ENCODE data around the gene KIR3DL1. TPM values are rescaled to one million over a fixed set of nuclear protein-coding genes. Genes with fewer than 3 reads are reported as not detected.
"Not testable (repeated sequence)": the region's sequence is repeated elsewhere in the genome, so short reads cannot be mapped to it uniquely, and the experiment has no call there.

KIR3DL1 gene
- total RNA-seq, 4 donors from 2014 or later, result 0.14 TPM; not detected in 3

DNA sequence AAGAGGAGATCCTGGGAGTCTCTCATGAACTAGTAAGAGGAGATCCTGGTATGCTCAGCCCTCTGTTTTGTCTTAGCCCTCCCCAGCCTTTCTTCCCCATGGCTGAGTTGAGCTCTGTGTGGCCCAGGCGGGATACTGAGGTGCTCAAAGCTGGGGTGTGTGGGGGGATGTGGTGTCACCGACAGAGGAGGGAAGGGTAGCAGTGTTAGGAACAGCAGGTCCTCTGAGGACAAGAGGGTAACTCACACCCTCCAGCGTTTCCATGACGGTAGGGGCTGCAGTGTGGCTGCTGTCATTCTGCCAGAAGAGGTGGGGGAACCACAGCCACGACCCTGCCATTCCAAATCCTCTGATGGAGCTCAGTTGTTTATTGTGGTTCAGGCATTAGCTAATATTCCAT lies 12.2 kb upstream of the KIR3DL1 start:
- Histone ChIP-seq H3K9me3 (no peaks in the 10 kb centered on the region), H3K27ac (no peak overlapping the region), H3K27me3 (no peaks in the 10 kb centered on the region), H3K4me3 (no peak overlapping the region), H3K36me3 (no peaks in the 10 kb centered on the region), H3K4me1 (no peaks in the 10 kb centered on the region)
- intact Hi-C loops (cut with DNase I; ENCODE audit: low total_unique reads), result no loop called here
- no peak for TF ChIP-seq CTCF (IDR thresholded peaks at IDR 0.05)
- TF ChIP-seq POLR2A (IDR thresholded peaks at IDR 0.05), result no peak
- no peak for DNase-seq

DNA sequence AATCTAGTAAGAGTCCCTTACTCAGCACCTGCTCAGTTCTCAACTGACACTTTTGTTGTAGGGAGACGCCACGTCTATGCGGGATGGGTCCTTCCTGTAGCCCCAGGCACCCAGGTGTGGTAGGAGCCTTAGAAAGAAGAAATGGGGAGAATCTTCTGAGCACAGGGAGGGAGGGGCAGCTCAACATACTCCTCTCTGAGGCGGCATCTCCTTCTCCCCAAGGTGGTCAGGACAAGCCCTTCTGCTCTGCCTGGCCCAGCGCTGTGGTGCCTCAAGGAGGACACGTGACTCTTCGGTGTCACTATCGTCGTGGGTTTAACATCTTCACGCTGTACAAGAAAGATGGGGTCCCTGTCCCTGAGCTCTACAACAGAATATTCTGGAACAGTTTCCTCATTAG lies 11.7 kb upstream of the KIR3DL1 start:
- Histone ChIP-seq H3K27ac (no peak overlapping the region), H3K4me3 (no peak overlapping the region), H3K4me1 (no peaks in the 10 kb centered on the region), H3K36me3 (no peaks in the 10 kb centered on the region), H3K27me3 (no peaks in the 10 kb centered on the region), H3K9me3 (no peaks in the 10 kb centered on the region)
- no peak for DNase-seq
- intact Hi-C loops (cut with DNase I; ENCODE audit: low total_unique reads), result no loop called here
- TF ChIP-seq POLR2A (IDR thresholded peaks at IDR 0.05) (no peak), CTCF (IDR thresholded peaks at IDR 0.05) (no peak)

GRCh38 chr19:54805665-54806515 lies 10.4 kb upstream of the KIR3DL1 start:
- H3K4me3 ChIP-seq, result no peak overlapping the region
- intact Hi-C loops (cut with DNase I; ENCODE audit: low total_unique reads), result no loop called here
- H3K36me3 ChIP-seq, result no peaks in the 10 kb centered on the region
- no peaks in the 10 kb centered on the region for H3K9me3 ChIP-seq
- no peak overlapping the region for H3K27ac ChIP-seq
- DNase-seq, result no peak
- no peak for TF ChIP-seq POLR2A (IDR thresholded peaks at IDR 0.05)
- no peak for TF ChIP-seq CTCF (IDR thresholded peaks at IDR 0.05)
- no peaks in the 10 kb centered on the region for H3K27me3 ChIP-seq
- no peaks in the 10 kb centered on the region for H3K4me1 ChIP-seq

DNA sequence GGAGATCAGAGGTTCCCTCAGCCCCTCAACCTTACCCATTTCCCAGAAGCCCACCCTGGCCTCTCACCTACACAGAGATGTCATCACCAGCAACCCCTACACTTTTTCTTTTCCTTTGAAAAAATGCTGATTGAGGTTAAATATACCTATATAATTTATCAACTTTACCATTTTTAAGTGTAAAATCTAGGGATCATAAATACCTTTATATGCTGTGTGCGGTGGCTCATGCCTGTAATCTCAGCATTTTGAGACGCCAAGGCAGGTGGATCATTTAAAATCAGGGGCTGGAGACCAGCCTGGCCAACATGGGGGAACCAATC lies 9.8 kb upstream of the KIR3DL1 start:
- no peaks in the 10 kb centered on the region for H3K4me1 ChIP-seq
- no peaks in the 10 kb centered on the region for H3K27me3 ChIP-seq
- intact Hi-C loops (cut with DNase I; ENCODE audit: low total_unique reads), result no loop called here
- no peaks in the 10 kb centered on the region for H3K36me3 ChIP-seq
- no peak for DNase-seq
- no peak overlapping the region for H3K27ac ChIP-seq
- no peak overlapping the region for H3K4me3 ChIP-seq
- no peak for TF ChIP-seq POLR2A (IDR thresholded peaks at IDR 0.05)
- TF ChIP-seq CTCF (IDR thresholded peaks at IDR 0.05), result no peak
- H3K9me3 ChIP-seq, result no peaks in the 10 kb centered on the region

- DNase-seq; H3K9me3 ChIP-seq; intact Hi-C loops (cut with DNase I; ENCODE audit: low total_unique reads); H3K36me3 ChIP-seq; H3K27ac ChIP-seq; H3K4me3 ChIP-seq; H3K4me1 ChIP-seq; H3K27me3 ChIP-seq: not testable (repeated sequence)
These were observed 1.7 kb upstream of the KIR3DL1 start for GRCh38 chr19:54814571-54814970.

Data from uterus (tissue), 4 donors.